ENCODE measurements around the gene LRP5. TPM values are rescaled to one million over a fixed set of nuclear protein-coding genes. Genes with fewer than 3 reads are reported as not detected.

LRP5 gene
- total RNA-seq, 1 experiment from 2014 or later = 55.2 TPM

DNA sequence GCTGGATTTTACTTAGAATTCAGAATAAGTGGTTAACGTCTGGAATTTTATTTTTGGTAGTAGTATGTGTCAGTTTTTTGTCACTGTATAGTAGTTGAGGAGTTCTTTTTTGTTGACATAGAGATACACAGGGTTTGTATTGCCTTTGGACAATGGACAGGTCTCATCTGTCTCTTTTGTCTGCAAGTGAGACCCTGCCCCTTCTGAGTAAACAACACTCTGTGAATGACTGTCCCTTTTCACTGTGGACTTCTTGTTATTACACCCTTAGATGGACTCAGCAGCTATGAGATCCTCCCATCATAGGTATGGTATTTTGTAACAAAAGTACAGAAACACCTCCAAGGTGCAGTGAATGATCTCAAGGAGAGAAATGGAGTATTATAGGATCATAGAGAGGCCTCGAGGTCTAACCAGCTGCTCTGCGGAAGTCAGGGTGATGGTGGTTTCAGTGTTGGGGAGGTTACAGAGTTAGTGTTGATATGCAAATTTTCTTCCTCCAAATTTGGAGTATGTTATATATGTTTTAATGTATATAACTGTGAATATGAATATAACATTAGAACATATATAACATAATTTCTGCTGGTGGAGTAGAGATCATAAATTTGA is 155.9 kb downstream of the LRP5 start:
- Histone ChIP-seq H3K27me3 (ENCODE audit: insufficient read depth, low read length) (no peaks in the 10 kb centered on the region), H3K27ac (ENCODE audit: low read depth, low read length) (no peak overlapping the region), H3K4me2 (ENCODE audit: low read length) (no peak overlapping the region), H2AFZ (ENCODE audit: low read depth, low read length, poor library complexity, severe bottlenecking) (no peak overlapping the region), H3K79me2 (ENCODE audit: insufficient read depth, low read length) (peaks cover 100% of the 10 kb centered on the region), H4K20me1 (ENCODE audit: insufficient read depth) (peaks cover 47% of the 10 kb centered on the region), H3K36me3 (ENCODE audit: control insufficient read depth in 1 of 2, insufficient read depth in 2 of 2, low read length in 2 of 2) (peaks cover 0 to 16% of the 10 kb centered on the region in 2 experiments; a peak in 1 of 4 replicates), H3K4me1 (ENCODE audit: control insufficient read depth in 1 of 2, insufficient read depth in 2 of 2, low read length in 2 of 2) (peaks cover 0 to 41% of the 10 kb centered on the region in 2 experiments; a peak in 2 of 4 replicates), H3K9me3 (ENCODE audit: control insufficient read depth in 1 of 2, insufficient read depth in 1 of 2, low read depth in 1 of 2, low read length in 2 of 2) (no peaks in the 10 kb centered on the region), H3K4me3 (replicated peaks in 1 of 2; ENCODE audit: low read depth in 1 of 2, low read length in 2 of 2) (no peak overlapping the region), H3K9ac (ENCODE audit: low read length) (no peak overlapping the region), H3K9me2 (ENCODE audit: insufficient read depth) (no peaks in the 10 kb centered on the region)
- ChIA-PET CTCF (no interaction called here), RAD21 (ENCODE audit: low non-redundant PET in 1 of 2, low total read pairs in 2 of 2, uncharacterized antibody in 2 of 2, unreplicated experiment in 2 of 2) (no interaction called here), POLR2A (no interaction called here)
- no peak for ATAC-seq
- TF ChIP-seq RAD21 (IDR thresholded peaks at IDR 0.05; ENCODE audit: low read depth) (no peak), EZH2 (IDR thresholded peaks at IDR 0.05) (no peak), ZFX (IDR thresholded peaks at IDR 0.05) (no peak), POLR2A (IDR thresholded peaks at IDR 0.05; ENCODE audit: borderline replicate concordance, extremely low read depth, insufficient read depth, insufficient read length) (no peak), SP1 (IDR thresholded peaks at IDR 0.05; ENCODE audit: low read depth) (no peak), EZH2phosphoT487 (IDR thresholded peaks at IDR 0.05; ENCODE audit: borderline replicate concordance) (no peak), SIN3A (IDR thresholded peaks at IDR 0.05; ENCODE audit: low read depth) (no peak), ZNF274 (IDR thresholded peaks at IDR 0.05; ENCODE audit: low read depth, low read length) (no peak), YY1 (IDR thresholded peaks at IDR 0.05; ENCODE audit: extremely low read depth, insufficient replicate concordance, low read depth, low read length) (no peak), POLR2AphosphoS5 (IDR thresholded peaks at IDR 0.05; ENCODE audit: low read depth, low read length) (no peak), ELF1 (IDR thresholded peaks at IDR 0.05; ENCODE audit: borderline replicate concordance, low read depth) (no peak), EGR1 (IDR thresholded peaks at IDR 0.05; ENCODE audit: low read depth) (no peak), CEBPB (IDR thresholded peaks at IDR 0.05; ENCODE audit: low read depth) (no peak), SRF (IDR thresholded peaks at IDR 0.05; ENCODE audit: low read depth) (no peak), CBX3 (IDR thresholded peaks at IDR 0.05; ENCODE audit: low read depth) (no peak), FOSL1 (IDR thresholded peaks at IDR 0.05; ENCODE audit: low read depth) (no peak)
- TF ChIP-seq, protein P1, sequence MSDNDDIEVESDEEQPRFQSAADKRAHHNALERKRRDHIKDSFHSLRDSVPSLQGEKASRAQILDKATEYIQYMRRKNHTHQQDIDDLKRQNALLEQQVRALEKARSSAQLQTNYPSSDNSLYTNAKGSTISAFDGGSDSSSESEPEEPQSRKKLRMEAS (IDR thresholded peaks at IDR 0.05) = no peak
- TF ChIP-seq, protein P2, sequence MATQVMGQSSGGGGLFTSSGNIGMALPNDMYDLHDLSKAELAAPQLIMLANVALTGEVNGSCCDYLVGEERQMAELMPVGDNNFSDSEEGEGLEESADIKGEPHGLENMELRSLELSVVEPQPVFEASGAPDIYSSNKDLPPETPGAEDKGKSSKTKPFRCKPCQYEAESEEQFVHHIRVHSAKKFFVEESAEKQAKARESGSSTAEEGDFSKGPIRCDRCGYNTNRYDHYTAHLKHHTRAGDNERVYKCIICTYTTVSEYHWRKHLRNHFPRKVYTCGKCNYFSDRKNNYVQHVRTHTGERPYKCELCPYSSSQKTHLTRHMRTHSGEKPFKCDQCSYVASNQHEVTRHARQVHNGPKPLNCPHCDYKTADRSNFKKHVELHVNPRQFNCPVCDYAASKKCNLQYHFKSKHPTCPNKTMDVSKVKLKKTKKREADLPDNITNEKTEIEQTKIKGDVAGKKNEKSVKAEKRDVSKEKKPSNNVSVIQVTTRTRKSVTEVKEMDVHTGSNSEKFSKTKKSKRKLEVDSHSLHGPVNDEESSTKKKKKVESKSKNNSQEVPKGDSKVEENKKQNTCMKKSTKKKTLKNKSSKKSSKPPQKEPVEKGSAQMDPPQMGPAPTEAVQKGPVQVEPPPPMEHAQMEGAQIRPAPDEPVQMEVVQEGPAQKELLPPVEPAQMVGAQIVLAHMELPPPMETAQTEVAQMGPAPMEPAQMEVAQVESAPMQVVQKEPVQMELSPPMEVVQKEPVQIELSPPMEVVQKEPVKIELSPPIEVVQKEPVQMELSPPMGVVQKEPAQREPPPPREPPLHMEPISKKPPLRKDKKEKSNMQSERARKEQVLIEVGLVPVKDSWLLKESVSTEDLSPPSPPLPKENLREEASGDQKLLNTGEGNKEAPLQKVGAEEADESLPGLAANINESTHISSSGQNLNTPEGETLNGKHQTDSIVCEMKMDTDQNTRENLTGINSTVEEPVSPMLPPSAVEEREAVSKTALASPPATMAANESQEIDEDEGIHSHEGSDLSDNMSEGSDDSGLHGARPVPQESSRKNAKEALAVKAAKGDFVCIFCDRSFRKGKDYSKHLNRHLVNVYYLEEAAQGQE (IDR thresholded peaks at IDR 0.05; ENCODE audit: low read depth) = no peak
- DNase-seq (ENCODE audit: low read depth, low spot score) = no peak
- intact Hi-C loops (cut with micrococcal nuclease) = no loop called here
- no TSS peak for BruUV-seq (replicated peaks)

Measured in HCT116 (cell line).